HEK293 (cell line): ENCODE measurements around the gene SENP1.

ENCODE experiments used
- HOXA7 ChIP-seq: sonication (generic); formaldehyde crosslinking; IDR thresholded peaks from 2 replicates; pipeline ENCODE4 v1.8.1; 2022; ENCODE audit warnings: missing genetic modification reagents, borderline replicate concordance
- ZBTB1 ChIP-seq: fragments of 450-650 bp; formaldehyde crosslinking; IDR thresholded peaks from 2 replicates; pipeline ENCODE4 v1.5.1; 2016; ENCODE audit warnings: missing biosample characterization, missing genetic modification characterization
- ZFP41 ChIP-seq: fragments of 450-650 bp; formaldehyde crosslinking; IDR thresholded peaks from 2 replicates; pipeline ENCODE4 v1.5.1; 2016; ENCODE audit warnings: missing biosample characterization, missing genetic modification characterization, borderline replicate concordance
- ZFP69B ChIP-seq: fragments of 450-650 bp; formaldehyde crosslinking; IDR thresholded peaks from 2 replicates; pipeline ENCODE4 v1.5.1; 2016; ENCODE audit warnings: missing biosample characterization, missing genetic modification characterization
- ZIC2 ChIP-seq: fragments of 450-650 bp; formaldehyde crosslinking; IDR thresholded peaks from 2 replicates; pipeline ENCODE4 v1.5.1; 2016; ENCODE audit warnings: missing biosample characterization, missing genetic modification characterization
- ZNF138 ChIP-seq: fragments of 450-650 bp; formaldehyde crosslinking; IDR thresholded peaks from 2 replicates; pipeline ENCODE4 v1.5.1; 2016; ENCODE audit warnings: missing biosample characterization, missing genetic modification characterization, borderline replicate concordance
- ZNF174 ChIP-seq: fragments of 450-650 bp; formaldehyde crosslinking; IDR thresholded peaks from 2 replicates; pipeline ENCODE4 v1.5.0; 2017; ENCODE audit warnings: missing biosample characterization, mild to moderate bottlenecking, missing genetic modification characterization
- ZNF341 ChIP-seq: fragments of 450-650 bp; formaldehyde crosslinking; IDR thresholded peaks from 2 replicates; pipeline ENCODE4; 2016; ENCODE audit warnings: low read depth, missing biosample characterization, missing genetic modification characterization
- ZNF558 ChIP-seq: fragments of 450-650 bp; formaldehyde crosslinking; IDR thresholded peaks from 2 replicates; pipeline ENCODE4 v1.5.1; 2016; ENCODE audit warnings: missing biosample characterization, missing genetic modification characterization
- ZSCAN5A ChIP-seq: fragments of 450-650 bp; formaldehyde crosslinking; IDR thresholded peaks from 2 replicates; pipeline ENCODE4 v1.5.1; 2016; ENCODE audit warnings: missing biosample characterization, missing genetic modification characterization
- TF ChIP-seq, protein P1 (sequence below): fragments of 450-650 bp; formaldehyde crosslinking; IDR thresholded peaks from 2 replicates; pipeline ENCODE4 v1.5.1; 2016; ENCODE audit warnings: missing biosample characterization, missing genetic modification characterization
- TF ChIP-seq, protein P2 (sequence below): fragments of 450-650 bp; formaldehyde crosslinking; IDR thresholded peaks from 2 replicates; pipeline ENCODE4 v1.5.1; 2016; ENCODE audit warnings: missing biosample characterization, missing genetic modification characterization, borderline replicate concordance

GRCh38 chr12:48043771-48044170 is 62.1 kb downstream of the SENP1 start:
- no peak for TF ChIP-seq ZNF138
- TF ChIP-seq ZNF341 (tag by site-specific recombination): no peak
- TF ChIP-seq ZNF558 (tag by site-specific recombination): no peak
- TF ChIP-seq, protein P1, sequence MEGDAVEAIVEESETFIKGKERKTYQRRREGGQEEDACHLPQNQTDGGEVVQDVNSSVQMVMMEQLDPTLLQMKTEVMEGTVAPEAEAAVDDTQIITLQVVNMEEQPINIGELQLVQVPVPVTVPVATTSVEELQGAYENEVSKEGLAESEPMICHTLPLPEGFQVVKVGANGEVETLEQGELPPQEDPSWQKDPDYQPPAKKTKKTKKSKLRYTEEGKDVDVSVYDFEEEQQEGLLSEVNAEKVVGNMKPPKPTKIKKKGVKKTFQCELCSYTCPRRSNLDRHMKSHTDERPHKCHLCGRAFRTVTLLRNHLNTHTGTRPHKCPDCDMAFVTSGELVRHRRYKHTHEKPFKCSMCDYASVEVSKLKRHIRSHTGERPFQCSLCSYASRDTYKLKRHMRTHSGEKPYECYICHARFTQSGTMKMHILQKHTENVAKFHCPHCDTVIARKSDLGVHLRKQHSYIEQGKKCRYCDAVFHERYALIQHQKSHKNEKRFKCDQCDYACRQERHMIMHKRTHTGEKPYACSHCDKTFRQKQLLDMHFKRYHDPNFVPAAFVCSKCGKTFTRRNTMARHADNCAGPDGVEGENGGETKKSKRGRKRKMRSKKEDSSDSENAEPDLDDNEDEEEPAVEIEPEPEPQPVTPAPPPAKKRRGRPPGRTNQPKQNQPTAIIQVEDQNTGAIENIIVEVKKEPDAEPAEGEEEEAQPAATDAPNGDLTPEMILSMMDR (tag by site-specific recombination): no peak
- no peak for TF ChIP-seq ZSCAN5A (tag by site-specific recombination)
- no peak for TF ChIP-seq ZIC2 (tag by site-specific recombination)
- no peak for TF ChIP-seq ZBTB1 (tag by site-specific recombination)
- TF ChIP-seq, protein P2, sequence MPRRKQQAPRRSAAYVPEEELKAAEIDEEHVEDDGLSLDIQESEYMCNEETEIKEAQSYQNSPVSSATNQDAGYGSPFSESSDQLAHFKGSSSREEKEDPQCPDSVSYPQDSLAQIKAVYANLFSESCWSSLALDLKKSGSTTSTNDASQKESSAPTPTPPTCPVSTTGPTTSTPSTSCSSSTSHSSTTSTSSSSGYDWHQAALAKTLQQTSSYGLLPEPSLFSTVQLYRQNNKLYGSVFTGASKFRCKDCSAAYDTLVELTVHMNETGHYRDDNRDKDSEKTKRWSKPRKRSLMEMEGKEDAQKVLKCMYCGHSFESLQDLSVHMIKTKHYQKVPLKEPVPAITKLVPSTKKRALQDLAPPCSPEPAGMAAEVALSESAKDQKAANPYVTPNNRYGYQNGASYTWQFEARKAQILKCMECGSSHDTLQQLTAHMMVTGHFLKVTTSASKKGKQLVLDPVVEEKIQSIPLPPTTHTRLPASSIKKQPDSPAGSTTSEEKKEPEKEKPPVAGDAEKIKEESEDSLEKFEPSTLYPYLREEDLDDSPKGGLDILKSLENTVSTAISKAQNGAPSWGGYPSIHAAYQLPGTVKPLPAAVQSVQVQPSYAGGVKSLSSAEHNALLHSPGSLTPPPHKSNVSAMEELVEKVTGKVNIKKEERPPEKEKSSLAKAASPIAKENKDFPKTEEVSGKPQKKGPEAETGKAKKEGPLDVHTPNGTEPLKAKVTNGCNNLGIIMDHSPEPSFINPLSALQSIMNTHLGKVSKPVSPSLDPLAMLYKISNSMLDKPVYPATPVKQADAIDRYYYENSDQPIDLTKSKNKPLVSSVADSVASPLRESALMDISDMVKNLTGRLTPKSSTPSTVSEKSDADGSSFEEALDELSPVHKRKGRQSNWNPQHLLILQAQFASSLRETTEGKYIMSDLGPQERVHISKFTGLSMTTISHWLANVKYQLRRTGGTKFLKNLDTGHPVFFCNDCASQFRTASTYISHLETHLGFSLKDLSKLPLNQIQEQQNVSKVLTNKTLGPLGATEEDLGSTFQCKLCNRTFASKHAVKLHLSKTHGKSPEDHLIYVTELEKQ (tag by site-specific recombination): no peak
- no peak for TF ChIP-seq HOXA7 (CRISPR knock-in tag)
- TF ChIP-seq ZFP41 (tag by site-specific recombination): no peak
- TF ChIP-seq ZFP69B (tag by site-specific recombination): no peak
- no peak for TF ChIP-seq ZNF174 (tag by site-specific recombination)
